ENCODE results near the gene MYZAP. TPM values are rescaled to one million over a fixed set of nuclear protein-coding genes. Genes with fewer than 3 reads are reported as not detected.

Gene MYZAP
- total and polyA plus RNA-seq, 2 experiments from 2014 or later = 1.0 to 1.5 TPM

GRCh38 chr15:57647791-57648130, 56.1 kb downstream of the MYZAP start (continued):
- TF ChIP-seq REST (IDR thresholded peaks at IDR 0.05; ENCODE audit: unreplicated experiment) = no peak
- no peak for TF ChIP-seq CTCF (conservative IDR thresholded peaks at IDR 0.05; ENCODE audit: low read depth in 2 of 2)
- TF ChIP-seq ZNF114 (CRISPR knock-in tag; IDR thresholded peaks at IDR 0.05) = no peak
- no peak for TF ChIP-seq EZH2phosphoT487 (IDR thresholded peaks at IDR 0.05; ENCODE audit: unreplicated experiment)
- no peak for TF ChIP-seq CREB1 (CRISPR knock-in tag; IDR thresholded peaks at IDR 0.05; ENCODE audit: low read depth)
- no peak for TF ChIP-seq POLR2AphosphoS5 (IDR thresholded peaks at IDR 0.05; ENCODE audit: low read depth)
- TF ChIP-seq JUNB (IDR thresholded peaks at IDR 0.05; ENCODE audit: unreplicated experiment) = no peak
- TF ChIP-seq EZH2 (IDR thresholded peaks at IDR 0.05; ENCODE audit: low read depth, unreplicated experiment) = no peak
- TF ChIP-seq NANOG (IDR thresholded peaks at IDR 0.05; ENCODE audit: borderline replicate concordance) = no peak

GRCh38 chr15:57649138-57649537, 57.4 kb downstream of the MYZAP start:
- no peaks in the 10 kb centered on the region for H3K27me3 ChIP-seq (ENCODE audit: insufficient read depth)
- H3K27ac ChIP-seq (ENCODE audit: low read depth) = no peak overlapping the region
- ATAC-seq (no peak), DNase-seq (ENCODE audit: low spot score) (no peak)
- Mint-ChIP-seq H3K4me1 (no peaks in the 10 kb centered on the region), H3K27ac (no peak overlapping the region), H3K4me3 (no peak overlapping the region), H3K9me3 (no peaks in the 10 kb centered on the region), H3K27me3 (ENCODE audit: insufficient read depth, low read depth, poor library complexity) (peaks cover 2% of the 10 kb centered on the region), H3K36me3 (ENCODE audit: low read depth) (no peaks in the 10 kb centered on the region)
- H3K4me1 ChIP-seq (ENCODE audit: insufficient read depth) = no peaks in the 10 kb centered on the region
- no peaks in the 10 kb centered on the region for H3K36me3 ChIP-seq (ENCODE audit: insufficient read depth)
- H3K9me2 ChIP-seq (ENCODE audit: insufficient read depth) = no peaks in the 10 kb centered on the region
- no peak overlapping the region for H2AFZ ChIP-seq
- no peak overlapping the region for H3K4me2 ChIP-seq
- no peaks in the 10 kb centered on the region for H3K79me2 ChIP-seq (replicated peaks; ENCODE audit: insufficient read depth)
- no peaks in the 10 kb centered on the region for H3F3A ChIP-seq (replicated peaks; ENCODE audit: low read depth)
- H3K4me3 ChIP-seq = no peak overlapping the region
- no peaks in the 10 kb centered on the region for H4K20me1 ChIP-seq (replicated peaks; ENCODE audit: insufficient read depth)
- no peak for TF ChIP-seq ZNF462 (CRISPR knock-in tag; IDR thresholded peaks at IDR 0.05)
- no peak for TF ChIP-seq POLR2AphosphoS5 (IDR thresholded peaks at IDR 0.05; ENCODE audit: low read depth)
- TF ChIP-seq CREB1 (CRISPR knock-in tag; IDR thresholded peaks at IDR 0.05; ENCODE audit: low read depth) = no peak
- no peak for TF ChIP-seq STAT1 (IDR thresholded peaks at IDR 0.05; ENCODE audit: unreplicated experiment)
- no peak for TF ChIP-seq ZNF331 (CRISPR knock-in tag; IDR thresholded peaks at IDR 0.05; ENCODE audit: low read depth)
